ENCODE results near the gene ADARB1. TPM values are rescaled to one million over a fixed set of nuclear protein-coding genes. Genes with fewer than 3 reads are reported as not detected.

The ADARB1 gene
- total and polyA plus RNA-seq, 9 of the 15 experiments (the other 6 are each of a cell fraction or from before 2014, with no cell fraction given) = 6.7 to 16.0 (median 8.3) TPM

DNA sequence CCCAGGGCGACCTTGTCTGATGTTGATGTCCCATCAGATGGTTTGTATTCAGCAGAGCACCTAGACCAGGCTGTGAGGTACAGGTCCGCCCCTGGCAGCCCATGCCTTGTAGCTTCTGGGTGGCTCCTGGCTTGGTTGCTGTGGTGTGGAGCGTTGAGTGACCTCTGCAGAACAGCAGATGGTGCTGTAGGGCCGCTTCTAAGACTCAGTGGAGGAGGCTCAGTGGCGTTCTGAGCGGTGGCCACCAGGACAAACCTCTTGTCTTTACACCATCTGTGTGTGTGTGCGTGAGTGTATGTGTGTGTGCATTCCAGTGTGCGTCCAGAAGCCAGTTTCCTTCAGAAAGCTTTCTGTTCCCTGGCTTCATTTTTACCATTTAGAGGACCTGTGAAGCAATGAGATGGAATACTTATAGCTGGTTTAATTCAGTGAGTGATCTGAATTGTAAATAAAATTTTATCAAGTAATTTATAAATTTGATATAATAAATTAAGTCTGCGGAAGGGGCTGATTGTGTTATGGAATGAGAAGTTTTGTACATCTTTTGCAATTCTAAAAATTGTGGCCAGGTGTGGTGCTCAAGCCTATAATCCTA, 66.1 kb downstream of the ADARB1 start (continued):
- peak; percentile 83; the same call in 1 of the 2 replicates for TF ChIP-seq GATA2 (CRISPR knock-in tag; IDR thresholded peaks at IDR 0.05)
- TF ChIP-seq, protein P1, sequence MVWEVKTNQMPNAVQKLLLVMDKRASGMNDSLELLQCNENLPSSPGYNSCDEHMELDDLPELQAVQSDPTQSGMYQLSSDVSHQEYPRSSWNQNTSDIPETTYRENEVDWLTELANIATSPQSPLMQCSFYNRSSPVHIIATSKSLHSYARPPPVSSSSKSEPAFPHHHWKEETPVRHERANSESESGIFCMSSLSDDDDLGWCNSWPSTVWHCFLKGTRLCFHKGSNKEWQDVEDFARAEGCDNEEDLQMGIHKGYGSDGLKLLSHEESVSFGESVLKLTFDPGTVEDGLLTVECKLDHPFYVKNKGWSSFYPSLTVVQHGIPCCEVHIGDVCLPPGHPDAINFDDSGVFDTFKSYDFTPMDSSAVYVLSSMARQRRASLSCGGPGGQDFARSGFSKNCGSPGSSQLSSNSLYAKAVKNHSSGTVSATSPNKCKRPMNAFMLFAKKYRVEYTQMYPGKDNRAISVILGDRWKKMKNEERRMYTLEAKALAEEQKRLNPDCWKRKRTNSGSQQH (CRISPR knock-in tag; IDR thresholded peaks at IDR 0.05) = no peak
- TF ChIP-seq NRF1 (conservative IDR thresholded peaks at IDR 0.05 in 1 of 2, IDR thresholded peaks at IDR 0.05 in 1 of 2) = peak; percentile 34 to 35; a peak in 1 of 4 replicates
- TF ChIP-seq, protein P2, sequence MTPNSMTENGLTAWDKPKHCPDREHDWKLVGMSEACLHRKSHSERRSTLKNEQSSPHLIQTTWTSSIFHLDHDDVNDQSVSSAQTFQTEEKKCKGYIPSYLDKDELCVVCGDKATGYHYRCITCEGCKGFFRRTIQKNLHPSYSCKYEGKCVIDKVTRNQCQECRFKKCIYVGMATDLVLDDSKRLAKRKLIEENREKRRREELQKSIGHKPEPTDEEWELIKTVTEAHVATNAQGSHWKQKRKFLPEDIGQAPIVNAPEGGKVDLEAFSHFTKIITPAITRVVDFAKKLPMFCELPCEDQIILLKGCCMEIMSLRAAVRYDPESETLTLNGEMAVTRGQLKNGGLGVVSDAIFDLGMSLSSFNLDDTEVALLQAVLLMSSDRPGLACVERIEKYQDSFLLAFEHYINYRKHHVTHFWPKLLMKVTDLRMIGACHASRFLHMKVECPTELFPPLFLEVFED (CRISPR knock-in tag; conservative IDR thresholded peaks at IDR 0.05) = 0 out of 2 replicates have a peak, but pooled peaks have one; percentile 41
- TF ChIP-seq, protein P3, sequence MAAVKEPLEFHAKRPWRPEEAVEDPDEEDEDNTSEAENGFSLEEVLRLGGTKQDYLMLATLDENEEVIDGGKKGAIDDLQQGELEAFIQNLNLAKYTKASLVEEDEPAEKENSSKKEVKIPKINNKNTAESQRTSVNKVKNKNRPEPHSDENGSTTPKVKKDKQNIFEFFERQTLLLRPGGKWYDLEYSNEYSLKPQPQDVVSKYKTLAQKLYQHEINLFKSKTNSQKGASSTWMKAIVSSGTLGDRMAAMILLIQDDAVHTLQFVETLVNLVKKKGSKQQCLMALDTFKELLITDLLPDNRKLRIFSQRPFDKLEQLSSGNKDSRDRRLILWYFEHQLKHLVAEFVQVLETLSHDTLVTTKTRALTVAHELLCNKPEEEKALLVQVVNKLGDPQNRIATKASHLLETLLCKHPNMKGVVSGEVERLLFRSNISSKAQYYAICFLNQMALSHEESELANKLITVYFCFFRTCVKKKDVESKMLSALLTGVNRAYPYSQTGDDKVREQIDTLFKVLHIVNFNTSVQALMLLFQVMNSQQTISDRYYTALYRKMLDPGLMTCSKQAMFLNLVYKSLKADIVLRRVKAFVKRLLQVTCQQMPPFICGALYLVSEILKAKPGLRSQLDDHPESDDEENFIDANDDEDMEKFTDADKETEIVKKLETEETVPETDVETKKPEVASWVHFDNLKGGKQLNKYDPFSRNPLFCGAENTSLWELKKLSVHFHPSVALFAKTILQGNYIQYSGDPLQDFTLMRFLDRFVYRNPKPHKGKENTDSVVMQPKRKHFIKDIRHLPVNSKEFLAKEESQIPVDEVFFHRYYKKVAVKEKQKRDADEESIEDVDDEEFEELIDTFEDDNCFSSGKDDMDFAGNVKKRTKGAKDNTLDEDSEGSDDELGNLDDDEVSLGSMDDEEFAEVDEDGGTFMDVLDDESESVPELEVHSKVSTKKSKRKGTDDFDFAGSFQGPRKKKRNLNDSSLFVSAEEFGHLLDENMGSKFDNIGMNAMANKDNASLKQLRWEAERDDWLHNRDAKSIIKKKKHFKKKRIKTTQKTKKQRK (IDR thresholded peaks at IDR 0.05; ENCODE audit: borderline replicate concordance, low read depth, low read length) = no peak
- TF ChIP-seq HOXB6 (CRISPR knock-in tag; IDR thresholded peaks at IDR 0.05; ENCODE audit: borderline replicate concordance) = 0 out of 2 replicates have a peak, but pooled peaks have one; percentile 31
- TF ChIP-seq MAFK (IDR thresholded peaks at IDR 0.05; ENCODE audit: low read length) = no peak
- TF ChIP-seq, protein P4, sequence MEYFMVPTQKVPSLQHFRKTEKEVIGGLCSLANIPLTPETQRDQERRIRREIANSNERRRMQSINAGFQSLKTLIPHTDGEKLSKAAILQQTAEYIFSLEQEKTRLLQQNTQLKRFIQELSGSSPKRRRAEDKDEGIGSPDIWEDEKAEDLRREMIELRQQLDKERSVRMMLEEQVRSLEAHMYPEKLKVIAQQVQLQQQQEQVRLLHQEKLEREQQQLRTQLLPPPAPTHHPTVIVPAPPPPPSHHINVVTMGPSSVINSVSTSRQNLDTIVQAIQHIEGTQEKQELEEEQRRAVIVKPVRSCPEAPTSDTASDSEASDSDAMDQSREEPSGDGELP (CRISPR knock-in tag; IDR thresholded peaks at IDR 0.05; ENCODE audit: borderline replicate concordance) = peak; percentile 75
- TF ChIP-seq TARDBP (IDR thresholded peaks at IDR 0.05) = peak; percentile 73; the same call in 1 of the 2 replicates
- TF ChIP-seq, protein P5, sequence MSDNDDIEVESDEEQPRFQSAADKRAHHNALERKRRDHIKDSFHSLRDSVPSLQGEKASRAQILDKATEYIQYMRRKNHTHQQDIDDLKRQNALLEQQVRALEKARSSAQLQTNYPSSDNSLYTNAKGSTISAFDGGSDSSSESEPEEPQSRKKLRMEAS (CRISPR knock-in tag; IDR thresholded peaks at IDR 0.05) = peak; percentile 56

All from K562 (cell line).